HG03378 (cell line): ENCODE data around the gene C2orf92.
"Not testable (repeated sequence)": the region's sequence is repeated elsewhere in the genome, so short reads cannot be mapped to it uniquely, and the experiment has no call there.

Experiments
- ATAC-seq: cut with Tn5 transposase; IDR thresholded peaks from one replicate; pipeline ENCODE4 v1.9.1; 2021; ENCODE audit warnings: mild to moderate bottlenecking, moderate library complexity; ENCODE audit not compliant: unreplicated experiment

C2orf92 gene

GRCh38 chr2:97659256-97660043 lies 10.1 kb upstream of the C2orf92 start:
- no peak for ATAC-seq

- ATAC-seq, result no peak
Measured at GRCh38 chr2:97660044-97660774, 9.3 kb upstream of the C2orf92 start.

- ATAC-seq, result no peak
Measured at GRCh38 chr2:97660775-97661389, 8.6 kb upstream of the C2orf92 start.

- ATAC-seq, result no peak
Measured at GRCh38 chr2:97661927-97662326, 7.6 kb upstream of the C2orf92 start.

- no peak for ATAC-seq
Measured at GRCh38 chr2:97662386-97662894, 7.1 kb upstream of the C2orf92 start.

- peak; percentile 22 for ATAC-seq
Measured at GRCh38 chr2:97662895-97663625, 6.5 kb upstream of the C2orf92 start.

- ATAC-seq, result no peak
Measured at GRCh38 chr2:97663626-97663961, 5.9 kb upstream of the C2orf92 start.

GRCh38 chr2:97663962-97664635 lies 5.4 kb upstream of the C2orf92 start, which contains the start of gene ACTR1B:
TSS of gene ACTR1B (minus strand) at chr2:97664044. CDS start at chr2:97663890, 154 bp downstream.
- ATAC-seq, result peak; percentile 86

GRCh38 chr2:97664636-97664970 lies 4.9 kb upstream of the C2orf92 start:
- ATAC-seq, result no peak

- ATAC-seq, result no peak
Measured at GRCh38 chr2:97670471-97670870, 958 bp downstream of the C2orf92 start.

GRCh38 chr2:97671526-97671925 lies 2.0 kb downstream of the C2orf92 start:
- ATAC-seq, result no peak

- not testable (repeated sequence) for ATAC-seq
Measured at GRCh38 chr2:97672606-97673140, 3.2 kb downstream of the C2orf92 start.

GRCh38 chr2:97673182-97673914 lies 3.8 kb downstream of the C2orf92 start:
- ATAC-seq, result no peak

- no peak for ATAC-seq
Measured at GRCh38 chr2:97673915-97674283, 4.4 kb downstream of the C2orf92 start.

- ATAC-seq, result no peak
Measured at GRCh38 chr2:97675430-97676113, 6.1 kb downstream of the C2orf92 start.

- no peak for ATAC-seq
Measured at GRCh38 chr2:97676620-97677019, 7.1 kb downstream of the C2orf92 start.

GRCh38 chr2:97677480-97677879 lies 8.0 kb downstream of the C2orf92 start:
- no peak for ATAC-seq

GRCh38 chr2:97678298-97678697 lies 8.8 kb downstream of the C2orf92 start:
- no peak for ATAC-seq

- not testable (repeated sequence) for ATAC-seq
Measured at GRCh38 chr2:97687235-97687634, 17.7 kb downstream of the C2orf92 start.
